Cardiac atrium fibroblast (primary cell): ENCODE measurements around the gene OR6M1. TPM values are rescaled to one million over a fixed set of nuclear protein-coding genes. Genes with fewer than 3 reads are reported as not detected.

Experiments
- total RNA-seq: library from RNA; depleted of rRNA; stranded (reverse); fragments of >200 nt; gene quantifications from 2 replicates; pipeline ENCODE4 v1.2.3, GENCODE V29; 2015

The OR6M1 gene, protein sequence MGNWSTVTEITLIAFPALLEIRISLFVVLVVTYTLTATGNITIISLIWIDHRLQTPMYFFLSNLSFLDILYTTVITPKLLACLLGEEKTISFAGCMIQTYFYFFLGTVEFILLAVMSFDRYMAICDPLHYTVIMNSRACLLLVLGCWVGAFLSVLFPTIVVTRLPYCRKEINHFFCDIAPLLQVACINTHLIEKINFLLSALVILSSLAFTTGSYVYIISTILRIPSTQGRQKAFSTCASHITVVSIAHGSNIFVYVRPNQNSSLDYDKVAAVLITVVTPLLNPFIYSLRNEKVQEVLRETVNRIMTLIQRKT
- total RNA-seq = 0.32 TPM in 1 of 2 replicates, not detected in the other

DNA sequence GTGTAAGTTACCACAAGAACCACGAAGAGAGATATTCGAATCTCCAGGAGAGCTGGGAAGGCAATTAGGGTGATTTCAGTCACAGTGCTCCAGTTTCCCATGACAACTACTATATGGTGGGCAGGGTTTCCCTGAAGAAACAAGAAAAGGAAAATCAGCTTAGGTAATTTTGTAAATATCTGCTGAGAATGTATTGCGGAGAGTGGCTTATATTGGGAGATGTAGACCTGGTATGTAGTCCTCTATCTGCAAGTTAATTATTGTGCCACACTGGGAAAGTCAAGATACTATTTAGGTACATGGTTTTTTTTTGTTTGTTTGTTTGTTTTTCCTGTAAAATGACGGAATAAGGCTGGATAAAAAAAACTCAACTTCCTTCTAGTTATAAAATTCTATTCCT lies at the start of gene OR6M1:
OR6M1 (minus strand) TSS at position 101 of the 400 bp plus-strand sequence; CDS start at position 101, 0 bp downstream.

Other genes starting within 250 kb of the OR6M1 start
- 0.49 TPM in 1 of 2 replicates, not detected in the other for gene SCN3B, start 151.7 kb downstream of the OR6M1 start, total RNA-seq
- 2.7 and 5.3 TPM in 2 replicates for gene ZNF202, start 64.7 kb downstream of the OR6M1 start, total RNA-seq
- not detected in 2 replicates for gene OR6X1, start 51.8 kb downstream of the OR6M1 start, total RNA-seq
- gene TMEM225, start 79.3 kb upstream of the OR6M1 start, total RNA-seq = not detected in 2 replicates
- not detected in 2 replicates for gene OR8D4, start 95.8 kb upstream of the OR6M1 start, total RNA-seq
- gene OR4D5, start 133.3 kb upstream of the OR6M1 start, total RNA-seq = not detected in 2 replicates
- gene OR6T1, start 137.5 kb upstream of the OR6M1 start, total RNA-seq = not detected in 2 replicates
- not detected in 2 replicates for gene OR10S1, start 171.4 kb upstream of the OR6M1 start, total RNA-seq
- gene OR10G6, start 188.8 kb upstream of the OR6M1 start, total RNA-seq = not detected in 2 replicates
- not detected in 2 replicates for gene OR10G4, start 206.6 kb upstream of the OR6M1 start, total RNA-seq
- gene OR10G9, start 216.7 kb upstream of the OR6M1 start, total RNA-seq = not detected in 2 replicates
- not detected in 2 replicates for gene OR10G8, start 220.4 kb upstream of the OR6M1 start, total RNA-seq
- not detected in 2 replicates for gene OR10G7, start 235.0 kb upstream of the OR6M1 start, total RNA-seq